ENCODE data around the gene PAPPA.
A peak's percentile ranks its signal among the peaks of the same experiment; 100 is the strongest.

The PAPPA gene

DNA sequence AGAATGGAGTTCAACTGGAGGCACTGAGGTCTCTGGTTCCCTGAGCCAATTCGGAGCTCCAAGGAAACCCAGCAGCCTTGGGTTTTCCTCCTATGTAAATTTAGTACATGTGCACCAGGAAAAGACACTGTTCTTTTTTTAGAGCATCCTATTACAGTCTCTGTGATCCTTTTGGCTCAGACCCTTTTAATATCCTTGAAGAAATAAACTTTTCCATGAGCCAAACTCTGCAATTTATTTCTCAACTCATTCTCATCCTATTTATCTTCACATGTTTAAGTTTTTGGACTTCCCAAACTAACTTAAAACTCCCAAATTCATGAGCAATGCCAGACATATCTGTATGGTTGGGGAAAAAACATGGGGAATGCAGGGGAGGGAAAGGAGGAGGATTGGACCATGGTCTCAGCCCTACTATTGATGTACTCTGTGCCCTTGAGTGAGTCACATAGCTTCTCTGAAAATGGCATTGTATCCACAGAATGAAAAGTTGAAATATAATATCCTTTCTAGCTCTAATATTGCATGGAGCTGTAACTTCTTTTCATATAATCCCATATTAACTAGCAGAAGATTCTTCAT, 76.6 kb downstream of the PAPPA start:
- no peak for DNase-seq

DNA sequence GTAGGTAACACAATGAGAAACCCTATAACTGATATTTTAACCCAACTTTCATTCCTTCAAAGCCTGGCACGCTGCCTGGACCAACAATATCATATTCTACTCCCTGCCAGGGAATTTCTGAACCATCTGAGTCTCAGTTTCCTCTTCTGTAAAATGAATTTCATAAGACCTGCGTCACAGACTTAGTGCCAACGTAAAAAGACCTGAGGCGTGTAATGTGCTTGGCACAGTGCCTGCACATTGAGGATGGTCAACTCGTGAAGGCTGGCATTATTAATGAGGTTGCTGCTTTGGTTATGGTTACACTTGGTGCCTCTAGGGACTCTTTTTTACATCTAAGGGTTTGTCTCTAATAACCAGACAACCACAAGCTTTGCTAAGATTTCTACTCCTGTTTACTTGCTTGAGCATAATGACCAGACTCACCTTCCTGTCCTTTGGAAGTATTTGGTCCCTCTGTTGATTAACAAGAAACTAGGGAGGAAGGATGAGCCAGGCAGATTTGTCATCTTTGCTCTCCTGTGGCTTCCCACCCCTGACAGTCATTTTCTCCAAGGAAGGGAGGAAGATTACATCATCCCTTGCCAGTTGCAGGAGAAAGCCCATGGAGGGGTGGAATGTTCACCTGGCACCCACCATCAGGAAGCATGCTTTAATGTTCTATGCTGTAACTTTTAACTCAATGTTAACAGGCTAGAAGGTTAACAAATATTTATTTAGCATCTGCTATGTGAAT, 79.0 kb downstream of the PAPPA start:
- peak; percentile 64 for DNase-seq

DNA sequence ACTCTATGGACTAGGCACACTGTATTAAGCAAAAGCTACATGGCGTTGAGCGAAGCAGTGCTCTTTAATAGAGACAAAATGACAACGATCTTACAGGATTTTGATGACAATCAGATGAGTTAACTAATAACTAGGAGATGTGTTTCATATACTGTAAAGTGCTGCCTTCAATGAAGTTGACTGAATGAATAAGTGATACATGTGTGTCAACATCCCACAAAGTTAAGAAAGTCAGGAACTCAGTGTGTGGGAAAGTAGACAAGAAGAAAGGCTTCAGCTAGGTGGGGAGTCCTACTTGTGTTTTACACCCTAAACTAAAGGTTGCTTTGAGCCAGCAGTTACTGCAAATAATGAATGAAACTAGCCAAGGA, 79.6 kb downstream of the PAPPA start:
- DNase-seq, result no peak

DNA sequence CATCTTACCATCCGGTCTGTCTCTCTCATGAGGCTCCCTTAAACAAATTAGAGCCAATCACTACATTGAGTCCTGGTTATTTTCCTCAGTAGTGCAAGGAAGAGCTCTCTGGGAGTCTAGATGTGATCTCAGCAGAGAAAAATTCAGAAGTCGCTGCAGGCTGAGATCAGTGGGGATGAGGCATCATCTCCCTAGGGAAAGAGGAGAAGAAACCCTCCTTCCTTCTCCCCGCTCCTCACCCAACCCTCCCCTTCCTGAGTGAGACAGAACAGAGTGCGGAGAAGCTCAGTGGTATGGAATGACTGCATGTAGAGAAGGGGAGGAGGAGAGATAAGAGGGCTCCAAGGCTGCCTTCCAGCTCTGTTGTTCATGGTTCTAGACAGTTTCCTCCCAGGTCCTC, 80.5 kb downstream of the PAPPA start:
- DNase-seq, result peak; percentile 100

- DNase-seq, result no peak
These were observed 83.4 kb downstream of the PAPPA start for GRCh38 chr9:116236979-116237378.

DNA sequence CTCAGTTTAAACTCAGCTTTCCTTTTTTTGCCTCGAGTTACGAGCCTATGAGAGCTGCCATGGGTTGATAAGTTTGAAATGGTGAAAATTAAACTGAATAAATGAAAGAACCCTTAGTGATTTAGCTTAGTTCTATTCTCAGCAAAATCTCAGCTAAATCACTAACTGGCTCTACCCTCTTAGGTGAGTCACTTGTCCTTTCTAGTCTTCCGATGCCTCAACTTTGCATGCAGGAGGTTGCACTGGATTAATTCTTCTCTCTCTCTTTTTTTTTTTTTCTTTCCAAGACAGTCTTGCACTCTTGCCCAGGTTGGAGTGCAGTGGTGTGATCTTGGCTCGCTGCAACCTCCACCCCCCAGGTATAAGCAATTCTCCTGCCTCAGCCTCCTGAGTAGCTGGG, 83.9 kb downstream of the PAPPA start:
- DNase-seq, result no peak

DNA sequence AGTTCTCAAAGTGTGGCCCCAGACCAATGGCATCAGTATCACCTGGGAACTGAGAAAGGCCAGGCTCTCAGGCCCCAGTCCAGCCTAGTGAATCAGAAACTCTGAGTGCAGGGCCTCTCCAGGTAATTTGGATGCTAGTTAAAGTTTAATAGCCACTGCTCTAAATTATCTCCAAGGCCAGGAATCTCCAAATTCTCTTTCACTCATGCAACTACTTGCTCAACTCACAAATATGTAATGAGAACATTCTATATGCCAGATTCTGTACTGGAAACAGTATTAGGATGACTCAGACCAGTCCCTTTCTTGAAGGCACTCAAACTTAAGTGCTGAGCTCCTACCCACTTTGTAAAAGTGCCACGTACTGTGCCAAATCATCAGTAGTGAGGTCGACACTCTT, 84.6 kb downstream of the PAPPA start:
- peak; percentile 91 for DNase-seq

DNA sequence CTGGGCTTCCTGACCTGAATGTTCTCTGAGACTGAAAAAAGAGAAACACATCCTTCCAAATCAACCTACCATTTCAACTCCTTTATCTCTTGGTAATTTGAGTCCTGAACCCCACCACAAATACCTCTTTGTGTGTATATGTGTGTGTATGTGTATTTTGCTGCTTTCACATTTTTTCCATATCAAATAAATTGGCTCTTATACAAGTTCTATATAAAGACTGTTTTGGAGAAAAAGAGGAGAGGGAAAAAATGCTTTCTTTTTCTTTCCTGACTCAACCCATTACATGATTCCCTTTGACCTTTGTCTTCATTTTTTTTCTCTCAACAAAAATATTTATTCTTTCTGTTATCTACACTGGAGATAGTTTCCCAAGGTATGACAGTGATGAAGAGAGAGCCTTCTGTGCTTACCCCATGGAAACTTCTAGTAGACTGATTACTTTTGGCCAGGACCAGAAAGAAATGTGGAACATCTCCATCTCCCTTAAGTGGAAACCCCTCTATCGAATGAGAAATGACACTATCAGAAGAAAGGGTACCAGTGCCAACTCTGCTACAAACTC, 85.3 kb downstream of the PAPPA start:
- peak; percentile 46 for DNase-seq

- DNase-seq, result no peak
These were observed 90.1 kb downstream of the PAPPA start for GRCh38 chr9:116243708-116244107.

DNA sequence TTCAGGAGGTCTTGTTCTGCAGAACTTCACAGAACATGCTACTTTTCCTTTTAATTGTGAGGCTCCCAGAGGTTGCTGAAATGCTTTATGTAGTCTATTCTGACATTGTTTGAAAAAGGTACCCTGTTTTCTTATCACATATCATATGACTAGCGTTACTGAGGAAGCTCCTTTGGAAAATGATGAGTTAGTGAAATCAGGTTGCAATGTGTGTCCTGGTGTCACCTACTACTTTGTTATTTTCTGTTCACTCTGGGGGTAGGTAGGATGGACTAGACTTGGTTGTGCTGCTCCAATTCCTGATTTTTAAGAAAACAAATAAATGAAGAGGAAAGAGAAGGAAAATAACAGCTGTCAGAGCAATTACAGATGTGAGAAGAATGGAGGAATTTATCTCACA, 93.7 kb downstream of the PAPPA start:
- no peak for DNase-seq

- no peak for DNase-seq
These were observed 94.3 kb downstream of the PAPPA start for GRCh38 chr9:116247791-116248374.

GRCh38 chr9:116250891-116251290, 97.3 kb downstream of the PAPPA start:
- DNase-seq, result peak; percentile 40

DNA sequence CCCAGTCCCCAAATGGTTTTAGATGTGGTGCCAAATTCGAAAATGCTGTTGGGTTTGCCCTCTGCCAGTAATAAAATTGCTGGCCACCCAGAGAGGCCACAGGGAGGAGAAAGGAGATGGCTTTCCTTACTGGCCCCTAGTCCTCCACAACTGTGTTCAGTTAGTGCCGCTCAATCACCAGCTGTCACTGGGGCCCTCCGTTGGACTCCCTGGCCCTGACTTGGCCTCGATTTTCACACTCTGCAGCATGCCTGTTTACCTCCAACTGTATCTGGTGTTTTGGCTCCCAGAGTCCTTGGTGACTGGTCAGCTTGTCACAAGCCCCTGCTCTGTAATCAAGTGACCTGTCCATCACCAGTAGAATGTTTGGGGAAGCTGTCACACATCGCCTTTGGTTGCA, 97.8 kb downstream of the PAPPA start:
- DNase-seq, result no peak

DNA sequence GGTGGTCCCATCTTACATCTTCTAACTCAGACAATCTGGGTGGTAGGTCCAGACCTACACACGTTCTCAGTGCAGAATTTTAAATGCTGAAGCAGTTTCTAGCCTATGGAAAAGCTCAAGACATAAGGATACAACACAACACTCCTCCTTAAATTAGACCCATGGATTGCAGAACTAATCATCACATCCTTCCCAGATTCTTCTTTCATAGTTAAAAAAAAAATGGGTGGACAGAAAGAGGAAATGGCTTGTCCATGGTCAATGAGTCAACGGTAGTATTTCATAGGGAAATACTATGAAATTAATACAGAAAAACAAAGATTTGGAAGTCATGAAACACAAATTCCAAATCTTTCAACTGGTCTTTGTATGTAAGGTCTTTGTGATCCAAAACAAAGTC, 106.9 kb downstream of the PAPPA start:
- DNase-seq, result no peak

DNA sequence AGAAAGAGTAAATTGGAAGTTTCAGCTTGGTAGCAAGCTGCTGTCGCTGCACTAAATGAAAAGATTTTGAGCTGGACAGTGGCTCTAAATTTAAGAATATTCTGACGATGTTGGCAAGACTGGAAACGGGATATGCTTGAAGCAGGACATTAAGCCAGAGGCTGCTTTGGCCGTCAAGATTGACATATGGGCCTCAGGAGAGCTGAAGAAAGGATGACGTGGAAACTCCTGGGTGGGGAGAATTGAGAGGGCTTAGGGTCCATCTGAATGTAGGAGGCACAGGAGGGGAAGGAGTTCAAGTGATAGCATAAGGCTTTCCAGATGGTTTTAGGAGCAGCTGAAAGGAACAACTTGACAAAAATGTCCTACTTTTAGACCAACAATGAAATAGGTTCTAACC, 108.9 kb downstream of the PAPPA start:
- no peak for DNase-seq

DNA sequence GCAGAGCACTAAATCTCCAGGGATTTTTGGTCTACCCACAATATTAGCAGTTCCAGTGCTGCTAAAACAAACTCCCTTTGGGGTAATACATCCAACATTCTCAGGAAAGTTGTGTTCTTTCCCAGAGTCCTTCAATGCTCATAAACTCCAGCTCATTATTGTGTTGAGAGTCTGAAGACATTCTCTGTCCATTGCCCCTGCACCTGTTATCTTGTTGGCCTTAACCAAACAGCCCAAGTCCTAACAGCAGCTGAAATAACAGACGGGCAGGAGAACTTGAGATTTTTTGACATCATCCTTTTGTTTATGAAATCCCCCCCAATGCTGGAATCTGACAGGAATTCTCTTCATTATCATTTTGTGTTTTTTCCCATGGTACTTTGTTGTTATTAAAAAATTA, 110.8 kb downstream of the PAPPA start:
- no peak for DNase-seq

- peak; percentile 74 for DNase-seq
These were observed 113.4 kb downstream of the PAPPA start for GRCh38 chr9:116267021-116267420.

DNA sequence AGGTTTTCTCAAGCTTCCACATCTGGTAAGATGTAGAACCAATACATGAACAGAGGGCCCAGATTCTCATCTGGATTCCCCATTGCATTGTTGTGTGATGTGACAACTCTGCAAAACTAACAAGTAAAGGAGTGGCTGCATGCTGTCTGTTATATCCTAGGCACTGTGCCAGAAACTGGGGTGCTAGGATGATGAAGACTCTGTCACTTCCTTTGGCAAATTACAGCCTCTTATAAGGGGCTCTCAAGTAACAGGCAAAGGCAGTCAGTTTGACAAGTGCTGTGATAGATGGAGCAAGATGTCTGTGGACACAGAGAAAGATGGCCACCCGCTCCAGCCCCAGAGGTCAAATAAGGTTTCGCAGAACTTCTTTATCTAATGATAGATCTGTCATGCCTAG, 115.7 kb downstream of the PAPPA start:
- DNase-seq, result peak; percentile 63

- no peak for DNase-seq
These were observed 117.0 kb downstream of the PAPPA start for GRCh38 chr9:116270546-116270945.

DNA sequence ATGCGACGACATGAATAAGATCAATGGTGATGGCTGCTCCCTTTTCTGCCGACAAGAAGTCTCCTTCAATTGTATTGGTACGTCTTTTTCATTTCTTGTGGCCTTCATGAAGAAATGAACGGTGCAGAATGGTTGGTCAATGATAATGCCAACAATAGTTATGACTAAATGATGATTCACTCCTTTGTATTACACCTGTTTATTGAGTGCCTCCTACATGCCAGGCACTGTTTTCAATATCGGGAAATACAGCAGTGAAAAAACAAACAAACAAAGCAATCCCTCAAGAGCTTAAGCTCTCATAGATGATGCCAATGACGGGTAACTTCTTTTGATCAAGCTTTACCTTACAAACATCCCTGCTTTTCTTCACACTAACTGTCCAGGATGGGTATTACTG, 117.7 kb downstream of the PAPPA start:
- DNase-seq, result no peak

- DNase-seq, result no peak
These were observed 118.4 kb downstream of the PAPPA start for GRCh38 chr9:116271991-116272390.

GRCh38 chr9:116274293-116274692, 120.7 kb downstream of the PAPPA start:
- peak; percentile 65 for DNase-seq

GRCh38 chr9:116275418-116276195, 122.0 kb downstream of the PAPPA start:
- DNase-seq, result peak; percentile 71
